Erythroblast (primary cell): ENCODE measurements around the gene STOML1.

Source experiments
- GATA1 ChIP-seq: IDR thresholded peaks from 2 replicates; pipeline ENCODE4 v1.6.1; 2011; ENCODE audit warnings: low read depth, mild to moderate bottlenecking, control low read depth, low read length, moderate library complexity
- POLR2A ChIP-seq: IDR thresholded peaks from 2 replicates; pipeline ENCODE4 v1.6.1; 2011; ENCODE audit warnings: mild to moderate bottlenecking, low read length

GRCh38 chr15:73941871-73942635 is 50.0 kb downstream of the STOML1 start:
- TF ChIP-seq POLR2A (no peak), GATA1 (no peak)
